Prostate gland (tissue), 2 donors: ENCODE results near the gene ZNF664. TPM values are rescaled to one million over a fixed set of nuclear protein-coding genes. Genes with fewer than 3 reads are reported as not detected.

Source experiments
- DNase-seq: peaks from one replicate; pipeline ENCODE4 v3.0.0-alpha.2; 2019; ENCODE audit warnings: low spot score
- H3K27ac ChIP-seq, 2 donors: fragments of 200-600 bp; sonication (generic); 2 replicates each; pipeline ENCODE4 v1.5.1; 2017 to 2019
- H3K27me3 ChIP-seq: fragments of 200-600 bp; sonication (generic); replicated peaks from 2 replicates; pipeline ENCODE4 v1.5.1; 2019; ENCODE audit not compliant: insufficient read depth
- H3K36me3 ChIP-seq, 2 donors: fragments of 200-600 bp; sonication (generic); 1 replicate in 1 of 2; 2 replicates in 1 of 2; pipeline versions ENCODE4 v1.5.1 to v1.8.1; 2017 to 2019
- H3K4me1 ChIP-seq: fragments of 200-600 bp; sonication (generic); replicated peaks from 2 replicates; pipeline ENCODE4 v1.5.1; 2019
- H3K4me3 ChIP-seq, 2 donors: fragments of 200-600 bp; sonication (generic); 2 replicates each; pipeline ENCODE4 v1.5.1; 2017 to 2019
- H3K9me3 ChIP-seq: fragments of 200-600 bp; sonication (generic); 2 replicates; pipeline ENCODE4 v1.5.1; 2017
- CTCF ChIP-seq, 4 experiments: fragments of 200-600 bp in 2 of 4; fragments of 450-650 bp in 2 of 4; sonication (generic) in 2 of 4; IDR thresholded peaks; 1 replicate in 3 of 4; 2 replicates in 1 of 4; pipeline ENCODE4 v1.5.1; 2016 to 2019; ENCODE audit warnings: antibody characterized with exemption in 4 of 4, mild to moderate bottlenecking in 2 of 4, moderate library complexity in 2 of 4
- POLR2A ChIP-seq: fragments of 450-650 bp; IDR thresholded peaks from one replicate; pipeline ENCODE4 v1.6.1; 2016; ENCODE audit warnings: antibody characterized with exemption, mild to moderate bottlenecking
- POLR2AphosphoS5 ChIP-seq: sonication (generic); formaldehyde crosslinking; IDR thresholded peaks from one replicate; pipeline ENCODE4 v1.6.1; 2017; ENCODE audit warnings: antibody characterized with exemption
- WGBS: methylation state at CpG from one replicate; pipeline ENCODE4 v1.1.5; 2018; 5-methylcytosine and 5-hydroxymethylcytosine counted together
- intact Hi-C: fragments of 100-400 bp; cut with DNase I; formaldehyde crosslinking; loops from one replicate; pipeline ENCODE4 v1.14.2; 2022
- total RNA-seq, 2 donors: library from RNA; depleted of rRNA; stranded (reverse); fragments of >200 nt; gene quantifications; one replicate each; pipeline ENCODE4 v1.1.0, GENCODE V29; 2016

Gene ZNF664
- total RNA-seq, 2 donors from 2014 or later: 59.4 to 70.5 TPM

- intact Hi-C loops: loop anchor here (5.0 to 10.0 kb wide), 2 partner anchors 530 to 867 kb away; partner anchors contain the start of gene NCOR2
- Histone ChIP-seq H3K4me3 (no peak overlapping the region), H3K36me3 (no peaks in the 10 kb centered on the region), H3K9me3 (no peaks in the 10 kb centered on the region), H3K27ac (no peak overlapping the region), H3K27me3 (no peaks in the 10 kb centered on the region), H3K4me1 (no peaks in the 10 kb centered on the region)
- no peak for DNase-seq
- 84% methylated on average over 2 of the region's 2 CpGs for WGBS
- TF ChIP-seq CTCF (IDR thresholded peaks at IDR 0.05): no peak
- no peak for TF ChIP-seq POLR2A
- TF ChIP-seq POLR2AphosphoS5: no peak
Measured at GRCh38 chr12:124035163-124035562, 62.1 kb downstream of the ZNF664 start.

- H3K36me3 ChIP-seq: no peaks in the 10 kb centered on the region
- H3K9me3 ChIP-seq: no peaks in the 10 kb centered on the region
- no peak overlapping the region for H3K4me3 ChIP-seq
- H3K27me3 ChIP-seq: no peaks in the 10 kb centered on the region
- TF ChIP-seq POLR2A: no peak
- no peak for TF ChIP-seq CTCF (IDR thresholded peaks at IDR 0.05)
- no peaks in the 10 kb centered on the region for H3K4me1 ChIP-seq
- no peak for DNase-seq
- no peak overlapping the region for H3K27ac ChIP-seq
- intact Hi-C loops: loop anchor here (2.0 to 10.0 kb wide), 3 partner anchors 529 to 866 kb away; partner anchors contain the start of gene NCOR2
- 60% methylated on average over 7 of the region's 7 CpGs for WGBS
Measured at GRCh38 chr12:124036171-124036598, 63.2 kb downstream of the ZNF664 start.

GRCh38 chr12:124036657-124037109 is 63.7 kb downstream of the ZNF664 start:
- Histone ChIP-seq H3K9me3 (no peaks in the 10 kb centered on the region), H3K36me3 (no peaks in the 10 kb centered on the region), H3K4me1 (no peaks in the 10 kb centered on the region), H3K27ac (no peak overlapping the region), H3K27me3 (no peaks in the 10 kb centered on the region), H3K4me3 (no peak overlapping the region)
- peak; percentile 37 for DNase-seq
- TF ChIP-seq POLR2A: no peak
- peak; percentile 80 to 92 (median 88) for TF ChIP-seq CTCF (IDR thresholded peaks at IDR 0.05)
- intact Hi-C loops: loop anchor here (2.0 to 10.0 kb wide), 3 partner anchors 528 to 866 kb away; partner anchors contain the start of gene NCOR2
- WGBS: 36% methylated on average over 6 of the region's 6 CpGs

- H3K4me3 ChIP-seq: no peak overlapping the region
- intact Hi-C loops: loop anchor here (2.0 to 10.0 kb wide), 3 partner anchors 527 to 865 kb away; partner anchors contain the start of gene NCOR2
- no peaks in the 10 kb centered on the region for H3K9me3 ChIP-seq
- H3K27me3 ChIP-seq: no peaks in the 10 kb centered on the region
- H3K27ac ChIP-seq: no peak overlapping the region
- DNase-seq: no peak
- no peaks in the 10 kb centered on the region for H3K4me1 ChIP-seq
- TF ChIP-seq CTCF (IDR thresholded peaks at IDR 0.05) (no peak), POLR2AphosphoS5 (no peak), POLR2A (no peak)
- no peaks in the 10 kb centered on the region for H3K36me3 ChIP-seq
- WGBS: 100% methylated on average over 1 of the region's 1 CpG
Measured at GRCh38 chr12:124037331-124037730, 64.3 kb downstream of the ZNF664 start.

GRCh38 chr12:124039276-124039675 is 66.3 kb downstream of the ZNF664 start:
- intact Hi-C loops: loop anchor here (5.0 to 10.0 kb wide), 2 partner anchors 526 to 863 kb away; partner anchors contain the start of gene NCOR2

More at GRCh38 chr12:124039276-124039675, 66.3 kb downstream of the ZNF664 start:
- DNase-seq: no peak
- Histone ChIP-seq H3K4me3 (no peak overlapping the region), H3K27ac (no peak overlapping the region), H3K9me3 (no peaks in the 10 kb centered on the region), H3K27me3 (no peaks in the 10 kb centered on the region), H3K36me3 (no peaks in the 10 kb centered on the region), H3K4me1 (no peaks in the 10 kb centered on the region)
- TF ChIP-seq POLR2A (no peak), POLR2AphosphoS5 (no peak), CTCF (IDR thresholded peaks at IDR 0.05) (no peak)
- WGBS: 35% methylated on average over 3 of the region's 3 CpGs
